GM23338 (cell line): Measurements from ENCODE around the gene FAXDC2. TPM values are rescaled to one million over a fixed set of nuclear protein-coding genes. Genes with fewer than 3 reads are reported as not detected.

Source experiments
- ATAC-seq: fragments of 200-7000 bp; cut with Tn5 transposase; 3 replicates; pipeline ENCODE4 v1.9.1; 2020
- DNase-seq: peaks from one replicate; pipeline ENCODE4 v3.0.0-alpha.2; 2015; ENCODE audit warnings: low spot score
- H2AFZ ChIP-seq: fragments of 200-600 bp; sonication (generic); 2 replicates; pipeline ENCODE4 v1.8.0; 2016; ENCODE audit warnings: antibody characterized with exemption, mild to moderate bottlenecking, moderate library complexity
- H3F3A ChIP-seq: fragments of 200-600 bp; sonication (generic); replicated peaks from 2 replicates; pipeline ENCODE4 v1.8.0; 2017; ENCODE audit warnings: antibody characterized with exemption, mixed run types, low read depth
- H3K27ac ChIP-seq: fragments of 200-600 bp; sonication (generic); 2 replicates; pipeline ENCODE4 v1.6.1; 2016; ENCODE audit warnings: low read depth
- H3K27me3 ChIP-seq: fragments of 200-600 bp; sonication (generic); 2 replicates; pipeline ENCODE4 v1.8.0; 2016; ENCODE audit warnings: mild to moderate bottlenecking, mixed run types, moderate library complexity; ENCODE audit not compliant: insufficient read depth
- H3K36me3 ChIP-seq: fragments of 200-600 bp; sonication (generic); 2 replicates; pipeline ENCODE4 v1.8.0; 2016; ENCODE audit warnings: mild to moderate bottlenecking; ENCODE audit not compliant: insufficient read depth
- H3K4me1 ChIP-seq: fragments of 200-600 bp; sonication (generic); 2 replicates; pipeline ENCODE4 v1.8.0; 2016; ENCODE audit warnings: mild to moderate bottlenecking, moderate library complexity; ENCODE audit not compliant: insufficient read depth
- H3K4me2 ChIP-seq: fragments of 200-600 bp; sonication (generic); 2 replicates; pipeline ENCODE4 v1.7.1; 2017; ENCODE audit warnings: mixed run types
- H3K4me3 ChIP-seq: fragments of 200-600 bp; sonication (generic); 2 replicates; pipeline ENCODE4 v1.6.1; 2016; ENCODE audit warnings: mixed run types
- H3K79me2 ChIP-seq: fragments of 200-600 bp; sonication (generic); replicated peaks from 2 replicates; pipeline ENCODE4 v1.8.0; 2017; ENCODE audit warnings: mild to moderate bottlenecking; ENCODE audit not compliant: insufficient read depth
- H3K9me2 ChIP-seq: fragments of 200-600 bp; sonication (generic); 2 replicates; pipeline ENCODE4 v1.8.0; 2017; ENCODE audit not compliant: insufficient read depth
- H4K20me1 ChIP-seq: fragments of 200-600 bp; sonication (generic); replicated peaks from 2 replicates; pipeline ENCODE4 v1.8.0; 2017; ENCODE audit warnings: mild to moderate bottlenecking; ENCODE audit not compliant: insufficient read depth
- H3K27ac Mint-ChIP-seq: 2 replicates; pipeline ENCODE4 v1.8.0; 2020; ENCODE audit warnings: inconsistent platforms, mild to moderate bottlenecking, moderate library complexity, mixed read lengths
- H3K27me3 Mint-ChIP-seq: 3 replicates; pipeline ENCODE4 v1.8.0; 2022; ENCODE audit warnings: low read depth, mild to moderate bottlenecking, moderate library complexity, mixed read lengths, inconsistent platforms; ENCODE audit not compliant: insufficient read depth, poor library complexity
- H3K36me3 Mint-ChIP-seq: 3 replicates; pipeline ENCODE4 v1.8.0; 2021; ENCODE audit warnings: low read depth, mild to moderate bottlenecking, inconsistent platforms, moderate library complexity, mixed read lengths
- H3K4me1 Mint-ChIP-seq: 3 replicates; pipeline ENCODE4 v1.8.0; 2020; ENCODE audit warnings: mild to moderate bottlenecking, inconsistent platforms, mixed read lengths
- H3K4me3 Mint-ChIP-seq: 3 replicates; pipeline ENCODE4 v1.8.0; 2021; ENCODE audit warnings: moderate library complexity, mild to moderate bottlenecking, inconsistent platforms, mixed read lengths
- H3K9me3 Mint-ChIP-seq: 3 replicates; pipeline ENCODE4 v1.8.0; 2020; ENCODE audit warnings: moderate library complexity, mild to moderate bottlenecking, inconsistent platforms, mixed read lengths
- CREB1 ChIP-seq: fragments of 250-450 bp; sonication (Bioruptor Pico); IDR thresholded peaks from 2 replicates; pipeline ENCODE4 v1.5.0; 2020; ENCODE audit warnings: low read depth, mild to moderate bottlenecking, moderate library complexity
- CTCF ChIP-seq, 2 experiments: fragments of 200-600 bp in 1 of 2; sonication (generic) in 1 of 2; conservative IDR thresholded peaks; 2 replicates each; pipeline versions ENCODE4 v1.5.1 to v1.6.1; 2016 to 2017; ENCODE audit warnings: antibody characterized with exemption in 2 of 2, low read depth in 2 of 2, mild to moderate bottlenecking in 2 of 2, moderate library complexity in 1 of 2
- ETS1 ChIP-seq: IDR thresholded peaks from 2 replicates; pipeline ENCODE4 v1.6.1; 2016; ENCODE audit warnings: antibody characterized with exemption
- EZH2 ChIP-seq: fragments of 200-600 bp; sonication (generic); IDR thresholded peaks from one replicate; pipeline ENCODE4 v1.8.0; 2017; ENCODE audit warnings: antibody characterized with exemption, mild to moderate bottlenecking, low read depth; ENCODE audit not compliant: unreplicated experiment
- EZH2phosphoT487 ChIP-seq: fragments of 200-600 bp; sonication (generic); IDR thresholded peaks from one replicate; pipeline ENCODE4 v1.8.1; 2018; ENCODE audit warnings: antibody characterized with exemption; ENCODE audit not compliant: unreplicated experiment
- NANOG ChIP-seq: IDR thresholded peaks from 2 replicates; pipeline ENCODE4 v1.6.1; 2016; ENCODE audit warnings: antibody characterized with exemption, borderline replicate concordance
- POLR2AphosphoS5 ChIP-seq: IDR thresholded peaks from 2 replicates; pipeline ENCODE4 v1.6.1; 2016; ENCODE audit warnings: antibody characterized with exemption, low read depth
- STAT1 ChIP-seq: IDR thresholded peaks from one replicate; pipeline ENCODE4 v1.6.1; 2016; ENCODE audit warnings: antibody characterized with exemption; ENCODE audit not compliant: unreplicated experiment
- ZNF114 ChIP-seq: fragments of 250-450 bp; sonication (Bioruptor Pico); IDR thresholded peaks from 2 replicates; pipeline ENCODE4 v1.5.0; 2020; ENCODE audit warnings: mild to moderate bottlenecking, moderate library complexity
- ZNF462 ChIP-seq: fragments of 250-450 bp; sonication (Bioruptor Pico); IDR thresholded peaks from 2 replicates; pipeline ENCODE4 v1.5.0; 2020; ENCODE audit warnings: mild to moderate bottlenecking, moderate library complexity
- polyA plus RNA-seq: library from polyadenylated mRNA; unstranded; fragments of >200 nt; fragmentation: Nextera tagmentation; extraction: Ambion mirVana; gene quantifications from 2 replicates; pipeline ENCODE4 v1.2.1, GENCODE V29; 2016
- total RNA-seq: library from RNA; depleted of rRNA; stranded (reverse); fragments of >200 nt; shearing (Covaris generic); gene quantifications from 2 replicates; pipeline ENCODE4 v1.2.3, GENCODE V29; 2014

Gene FAXDC2
- total and polyA plus RNA-seq, 2 experiments from 2014 or later = 4.0 to 4.6 TPM

GRCh38 chr5:154793599-154794524 lies 56.5 kb downstream of the FAXDC2 start:
- Histone ChIP-seq H3K4me3 (no peak overlapping the region), H3K4me1 (no peaks in the 10 kb centered on the region), H4K20me1 (peaks cover 58% of the 10 kb centered on the region), H3K36me3 (peaks cover 82% of the 10 kb centered on the region), H3K9me2 (no peaks in the 10 kb centered on the region), H3K27me3 (no peaks in the 10 kb centered on the region), H3F3A (peaks cover 44% of the 10 kb centered on the region), H2AFZ (no peak overlapping the region), H3K27ac (peak overlapping the region; percentile 83), H3K79me2 (peaks cover 80% of the 10 kb centered on the region), H3K4me2 (no peak overlapping the region)
- Mint-ChIP-seq H3K4me1 (no peaks in the 10 kb centered on the region), H3K27ac (no peak overlapping the region), H3K4me3 (no peak overlapping the region), H3K36me3 (peaks cover 87% of the 10 kb centered on the region), H3K27me3 (peaks cover 6% of the 10 kb centered on the region), H3K9me3 (no peaks in the 10 kb centered on the region)
- DNase-seq = no peak
- no peak for ATAC-seq
- TF ChIP-seq POLR2AphosphoS5 (0 out of 2 replicates have a peak, but pooled peaks have one; percentile 18), CREB1 (CRISPR knock-in tag) (no peak)

GRCh38 chr5:154791535-154791934 lies 58.9 kb downstream of the FAXDC2 start:
- peaks cover 18% of the 10 kb centered on the region for H3K4me1 Mint-ChIP-seq
- H3K27me3 Mint-ChIP-seq = peaks cover 14% of the 10 kb centered on the region
- Histone ChIP-seq H3K27me3 (no peaks in the 10 kb centered on the region), H4K20me1 (peaks cover 66% of the 10 kb centered on the region), H3F3A (peaks cover 46% of the 10 kb centered on the region), H3K27ac (peak overlapping the region; percentile 66), H2AFZ (no peak overlapping the region), H3K36me3 (peaks cover 60% of the 10 kb centered on the region), H3K4me3 (no peak overlapping the region), H3K79me2 (peaks cover 80% of the 10 kb centered on the region), H3K9me2 (no peaks in the 10 kb centered on the region), H3K4me1 (peaks cover 15% of the 10 kb centered on the region), H3K4me2 (no peak overlapping the region)
- H3K4me3 Mint-ChIP-seq = no peak overlapping the region
- no peak overlapping the region for H3K27ac Mint-ChIP-seq
- DNase-seq = no peak
- H3K36me3 Mint-ChIP-seq = peaks cover 68% of the 10 kb centered on the region
- no peaks in the 10 kb centered on the region for H3K9me3 Mint-ChIP-seq
- no peak for ATAC-seq
- TF ChIP-seq POLR2AphosphoS5 (no peak), STAT1 (no peak), NANOG (no peak), ZNF114 (CRISPR knock-in tag) (no peak), EZH2phosphoT487 (no peak), ETS1 (no peak), EZH2 (no peak), CTCF (conservative IDR thresholded peaks at IDR 0.05; ENCODE audit: low read depth in 2 of 2) (no peak), ZNF462 (CRISPR knock-in tag) (no peak)
